Esophagus squamous epithelium (tissue), 5 donors: ENCODE data around the gene RAN. TPM values are rescaled to one million over a fixed set of nuclear protein-coding genes. Genes with fewer than 3 reads are reported as not detected.

Source experiments
- DNase-seq: peaks from one replicate; lab custom pipeline; 2025; lab: John Stamatoyannopoulos, UW
- H3K27ac ChIP-seq, 4 donors: fragments of 200-600 bp; sonication (generic); one replicate each; pipeline ENCODE4 v1.5.1; 2016 to 2019; ENCODE audit warnings: mild to moderate bottlenecking in 1 of 4
- H3K27me3 ChIP-seq, 4 donors: fragments of 200-600 bp; sonication (generic); 1 replicate in 3 of 4; 2 replicates in 1 of 4; pipeline versions ENCODE4 v1.5.1 to v1.6.0; 2017 to 2021; ENCODE audit warnings: antibody characterized with exemption in 1 of 4
- H3K36me3 ChIP-seq, 3 donors: fragments of 200-600 bp; sonication (generic); one replicate each; pipeline ENCODE4 v1.5.1; 2016 to 2019
- H3K4me1 ChIP-seq, 3 donors: fragments of 200-600 bp; sonication (generic); one replicate each; pipeline ENCODE4 v1.5.1; 2017 to 2019
- H3K4me3 ChIP-seq, 4 donors: fragments of 200-600 bp; sonication (generic); 1 replicate in 3 of 4; 2 replicates in 1 of 4; pipeline ENCODE4 v1.5.1; 2016 to 2019; ENCODE audit warnings: mild to moderate bottlenecking in 2 of 4, moderate library complexity in 1 of 4
- H3K9me3 ChIP-seq, 3 donors: fragments of 200-600 bp; sonication (generic); one replicate each; pipeline ENCODE4 v1.5.1; 2016 to 2019
- CTCF ChIP-seq, 6 experiments: fragments of 450-650 bp in 4 of 6; fragments of 200-600 bp in 2 of 6; sonication (generic) in 2 of 6; IDR thresholded peaks; one replicate each; pipeline ENCODE4 v1.5.1; 2016 to 2019; ENCODE audit warnings: antibody characterized with exemption in 6 of 6, mild to moderate bottlenecking in 4 of 6, moderate library complexity in 4 of 6
- POLR2A ChIP-seq, 4 donors: fragments of 450-650 bp; IDR thresholded peaks; one replicate each; pipeline ENCODE4 v1.6.1; 2017; ENCODE audit warnings: antibody characterized with exemption in 4 of 4, mild to moderate bottlenecking in 4 of 4, moderate library complexity in 3 of 4
- WGBS, 2 donors: methylation state at CpG; one replicate each; pipeline ENCODE4 v1.1.5; 2018; 5-methylcytosine and 5-hydroxymethylcytosine counted together
- intact Hi-C: fragments of 100-400 bp; cut with DNase I; formaldehyde crosslinking; loops from one replicate; pipeline ENCODE4 v1.15.0; 2022
- total RNA-seq, 4 donors: library from RNA; depleted of rRNA; stranded (reverse); fragments of >200 nt; gene quantifications; one replicate each; pipeline ENCODE4 v1.1.0, GENCODE V29; 2016
- donor health status: DM: yes; HTN: yes; CAD: no.

RAN gene
- total RNA-seq, 4 donors from 2014 or later: 204 to 375 (median 325) TPM

DNA sequence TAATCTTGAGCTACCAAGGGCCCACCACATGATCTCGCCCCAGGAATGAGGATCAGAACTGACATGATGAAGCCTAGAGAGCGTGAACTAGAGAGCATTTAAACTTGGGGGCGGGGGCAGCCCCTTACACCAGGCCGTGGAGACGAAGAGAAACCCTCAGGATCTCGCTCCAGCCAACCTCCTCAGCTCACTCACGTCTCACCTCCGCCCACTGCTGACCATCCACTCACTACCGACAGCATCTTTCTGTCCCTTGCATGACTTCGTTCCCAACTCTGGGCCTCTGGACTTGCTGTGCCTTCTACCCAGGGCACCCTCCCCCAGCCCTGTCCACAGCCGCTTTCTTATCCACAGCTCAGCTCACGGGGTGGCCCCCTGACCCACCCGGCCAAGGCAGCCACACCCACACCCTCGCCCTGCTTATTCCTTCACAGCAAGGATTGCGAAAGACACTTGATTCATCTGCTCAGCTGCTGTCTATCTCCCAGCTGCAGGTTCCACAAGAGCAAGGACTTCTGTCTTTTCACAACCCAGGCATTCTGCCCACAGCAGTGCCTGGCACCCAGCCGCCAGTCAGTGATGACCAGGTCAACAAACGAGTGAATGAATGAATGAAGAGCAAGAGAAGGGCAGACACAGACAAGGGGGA lies 39.2 kb upstream of the RAN start:
- no peaks in the 10 kb centered on the region for H3K36me3 ChIP-seq
- peak overlapping the region in 1 of 4 donors; percentile 13 for H3K27ac ChIP-seq
- intact Hi-C loops: no loop called here
- TF ChIP-seq CTCF (IDR thresholded peaks at IDR 0.05) (no peak), POLR2A (IDR thresholded peaks at IDR 0.05) (no peak)
- WGBS, 2 donors: 64 to 66% methylated on average over 16 of the region's 17 CpGs
- peaks cover under 1 to 19% (median 6%) of the 10 kb centered on the region in 3 donors for H3K4me1 ChIP-seq
- H3K27me3 ChIP-seq: no peaks in the 10 kb centered on the region
- no peak overlapping the region for H3K4me3 ChIP-seq
- no peak for DNase-seq
- H3K9me3 ChIP-seq: no peaks in the 10 kb centered on the region

- no peaks in the 10 kb centered on the region for H3K36me3 ChIP-seq
- no peak for DNase-seq
- peaks cover 10 to 35% (median 11%) of the 10 kb centered on the region in 3 donors for H3K4me1 ChIP-seq
- H3K4me3 ChIP-seq: no peak overlapping the region
- H3K27me3 ChIP-seq: no peaks in the 10 kb centered on the region
- no peak overlapping the region for H3K27ac ChIP-seq
- no peaks in the 10 kb centered on the region for H3K9me3 ChIP-seq
- intact Hi-C loops: no loop called here
- WGBS, 2 donors: 68 to 74% methylated on average over 11 of the region's 11 CpGs
- TF ChIP-seq CTCF (IDR thresholded peaks at IDR 0.05) (no peak), POLR2A (IDR thresholded peaks at IDR 0.05) (no peak)
Observed at GRCh38 chr12:130835011-130835410, 36.9 kb upstream of the RAN start.

DNA sequence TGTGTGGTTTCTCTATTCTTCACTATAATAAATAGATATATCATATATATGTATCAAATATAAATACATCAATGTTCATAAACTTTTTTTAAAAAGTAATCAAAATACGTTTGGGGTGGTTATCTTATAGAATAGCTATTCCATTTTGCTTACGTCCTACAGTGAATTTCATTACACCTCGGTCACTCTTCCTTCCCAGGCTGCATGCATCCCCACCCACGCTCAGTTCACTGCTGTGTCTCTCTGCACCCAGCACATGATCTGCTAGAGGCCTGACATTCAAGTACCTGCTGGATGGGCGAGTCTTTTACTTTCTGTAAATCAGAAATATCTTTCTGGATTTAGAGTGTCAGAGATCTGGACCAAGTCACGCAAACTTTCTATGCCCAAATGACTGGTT lies 36.4 kb upstream of the RAN start:
- DNase-seq: no peak
- Histone ChIP-seq H3K36me3 (no peaks in the 10 kb centered on the region), H3K27ac (no peak overlapping the region), H3K9me3 (no peaks in the 10 kb centered on the region), H3K27me3 (no peaks in the 10 kb centered on the region), H3K4me1 (peaks cover 10 to 35% (median 11%) of the 10 kb centered on the region in 3 donors), H3K4me3 (no peak overlapping the region)
- no peak for TF ChIP-seq POLR2A (IDR thresholded peaks at IDR 0.05)
- TF ChIP-seq CTCF (IDR thresholded peaks at IDR 0.05): no peak
- intact Hi-C loops: no loop called here
- 84 to 89% methylated on average over 5 to 6 of the region's 6 CpGs for WGBS, 2 donors

DNA sequence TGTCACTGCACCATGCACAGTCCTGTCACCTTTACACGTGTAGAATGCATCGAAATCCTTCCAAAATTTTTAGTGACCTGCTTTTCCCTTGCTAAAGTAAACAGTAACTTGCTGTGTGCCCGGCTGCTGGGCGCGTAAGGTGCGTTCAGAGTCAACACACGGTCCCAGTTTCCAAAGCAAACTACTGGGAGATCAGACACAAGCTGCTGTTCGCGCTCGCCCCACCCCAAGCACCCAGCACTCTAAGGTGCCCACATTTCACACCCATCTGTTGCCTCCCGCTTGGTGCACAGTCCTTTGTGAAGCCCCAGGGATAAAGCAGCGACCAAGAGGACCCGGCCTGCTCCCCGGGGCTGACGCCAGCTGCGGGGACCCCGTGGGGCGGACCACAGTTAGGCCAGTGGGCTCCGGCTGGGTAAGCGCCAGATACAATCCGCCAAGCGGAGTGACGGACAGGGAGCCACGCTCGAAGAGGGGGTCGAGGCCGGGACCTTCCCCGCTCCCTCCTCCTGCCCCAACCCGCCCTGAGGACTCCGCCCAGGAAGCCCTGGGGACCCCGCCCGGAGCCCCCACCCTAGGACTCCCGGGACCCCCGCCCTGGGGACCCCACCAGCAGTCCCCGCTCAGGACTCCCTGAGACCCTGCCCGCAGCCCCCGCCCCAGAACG lies 33.4 kb upstream of the RAN start:
- WGBS, 2 donors: 14 to 20% methylated on average over 2 to 11 of the region's 38 CpGs
- H3K36me3 ChIP-seq: no peaks in the 10 kb centered on the region
- DNase-seq: no peak

More for the DNA sequence above, 33.4 kb upstream of the RAN start:
- TF ChIP-seq CTCF (IDR thresholded peaks at IDR 0.05) (no peak), POLR2A (IDR thresholded peaks at IDR 0.05) (no peak)
- peak overlapping the region; percentile 44 to 91 (median 75) for H3K4me3 ChIP-seq
- peaks cover 5 to 25% (median 10%) of the 10 kb centered on the region in 3 donors for H3K4me1 ChIP-seq
- intact Hi-C loops: no loop called here
- no peaks in the 10 kb centered on the region for H3K27me3 ChIP-seq
- H3K9me3 ChIP-seq: no peaks in the 10 kb centered on the region
- H3K27ac ChIP-seq: peak overlapping the region; percentile 60 to 87 (median 79)
